CD14-positive monocyte (primary cell): ENCODE results near the gene MED15. TPM values are rescaled to one million over a fixed set of nuclear protein-coding genes. Genes with fewer than 3 reads are reported as not detected.

Source experiments
- DNase-seq, 3 donors: peaks; one replicate each; pipeline ENCODE4 v3.0.0-alpha.2; 2011 to 2022
- H2AFZ ChIP-seq: 2 replicates; pipeline ENCODE4 v1.6.0; 2012; ENCODE audit warnings: mild to moderate bottlenecking, low read depth, low read length, inconsistent platforms; ENCODE audit not compliant: insufficient read depth, poor library complexity, severe bottlenecking
- H3K27ac ChIP-seq, 2 donors: 1 replicate in 1 of 2; 2 replicates in 1 of 2; pipeline ENCODE4 v1.5.1; 2012 to 2013; ENCODE audit warnings: low read length in 2 of 2, control low read depth in 1 of 2, inconsistent platforms in 1 of 2, low read depth in 1 of 2, mild to moderate bottlenecking in 1 of 2
- H3K27me3 ChIP-seq, 2 donors: one replicate each; pipeline versions ENCODE4 v1.6.0 to v1.6.1; 2011 to 2013; ENCODE audit warnings: low read length in 2 of 2; ENCODE audit not compliant: control insufficient read depth in 2 of 2, insufficient read depth in 2 of 2
- H3K36me3 ChIP-seq, 2 donors: replicated peaks in 1 of 2; 1 replicate in 1 of 2; 2 replicates in 1 of 2; pipeline versions ENCODE4 v1.5.1 to v1.6.1; 2012 to 2013; ENCODE audit warnings: low read length in 2 of 2, control low read depth in 1 of 2, inconsistent platforms in 1 of 2, mild to moderate bottlenecking in 1 of 2; ENCODE audit not compliant: insufficient read depth in 2 of 2, control insufficient read depth in 1 of 2
- H3K4me1 ChIP-seq, 2 donors: 1 replicate in 1 of 2; 2 replicates in 1 of 2; pipeline versions ENCODE4 v1.5.1 to v1.6.1; 2012 to 2013; ENCODE audit warnings: low read length in 2 of 2, control low read depth in 1 of 2, inconsistent platforms in 1 of 2, mild to moderate bottlenecking in 1 of 2, moderate library complexity in 1 of 2; ENCODE audit not compliant: insufficient read depth in 2 of 2, control insufficient read depth in 1 of 2
- H3K4me2 ChIP-seq: replicated peaks from 2 replicates; pipeline ENCODE3; 2012; ENCODE audit warnings: low read length, moderate library complexity, mild to moderate bottlenecking; ENCODE audit not compliant: poor library complexity, severe bottlenecking; ENCODE audit errors: extremely low read depth
- H3K4me3 ChIP-seq, 3 experiments: fragments of 200-600 bp in 1 of 3; sonication (generic) in 1 of 3; replicated peaks in 1 of 3; 1 replicate in 2 of 3; 2 replicates in 1 of 3; pipeline ENCODE4 v1.5.1; 2011 to 2013; ENCODE audit warnings: low read length in 3 of 3, mild to moderate bottlenecking in 3 of 3, control low read depth in 2 of 3, low read depth in 2 of 3, inconsistent platforms in 1 of 3, moderate library complexity in 1 of 3
- H3K79me2 ChIP-seq: 2 replicates; pipeline ENCODE4 v1.6.0; 2012; ENCODE audit warnings: mild to moderate bottlenecking, control low read depth, inconsistent platforms, low read length, moderate library complexity; ENCODE audit not compliant: insufficient read depth
- H3K9ac ChIP-seq: 2 replicates; pipeline ENCODE4 v1.6.0; 2017; ENCODE audit warnings: low read length, mild to moderate bottlenecking; ENCODE audit not compliant: insufficient read depth, poor library complexity, severe bottlenecking
- H3K9me3 ChIP-seq, 2 donors: replicated peaks in 1 of 2; 1 replicate in 1 of 2; 2 replicates in 1 of 2; pipeline versions ENCODE4 v1.5.1 to v1.6.1; 2012 to 2013; ENCODE audit warnings: low read length in 2 of 2, control low read depth in 1 of 2; ENCODE audit not compliant: control insufficient read depth in 1 of 2, insufficient read depth in 1 of 2
- H4K20me1 ChIP-seq: 2 replicates; pipeline ENCODE4 v1.6.0; 2012; ENCODE audit warnings: mild to moderate bottlenecking, low read length, control low read depth, moderate library complexity; ENCODE audit not compliant: insufficient read depth
- H3K27ac Mint-ChIP-seq, 7 donors: one replicate each; pipeline ENCODE4 v1.8.0; 2020; ENCODE audit warnings: mild to moderate bottlenecking in 7 of 7, mixed read lengths in 7 of 7, moderate library complexity in 6 of 7, inconsistent platforms in 2 of 7
- H3K27me3 Mint-ChIP-seq, 3 donors: one replicate each; pipeline ENCODE4 v1.8.0; 2021 to 2022; ENCODE audit warnings: low read depth in 3 of 3, mild to moderate bottlenecking in 3 of 3, mixed read lengths in 3 of 3, moderate library complexity in 3 of 3, inconsistent platforms in 1 of 3
- H3K36me3 Mint-ChIP-seq, 2 donors: one replicate each; pipeline ENCODE4 v1.8.0; 2020; ENCODE audit warnings: mixed read lengths in 2 of 2, inconsistent platforms in 1 of 2, mild to moderate bottlenecking in 1 of 2
- H3K4me1 Mint-ChIP-seq: one replicate; pipeline ENCODE4 v1.8.0; 2020; ENCODE audit warnings: mild to moderate bottlenecking, mixed read lengths
- H3K4me3 Mint-ChIP-seq, 2 donors: one replicate each; pipeline ENCODE4 v1.8.0; 2020; ENCODE audit warnings: mild to moderate bottlenecking in 2 of 2, mixed read lengths in 2 of 2, moderate library complexity in 1 of 2
- H3K9me3 Mint-ChIP-seq, 7 donors: one replicate each; pipeline ENCODE4 v1.8.0; 2020 to 2022; ENCODE audit warnings: mixed read lengths in 7 of 7, mild to moderate bottlenecking in 6 of 7, moderate library complexity in 6 of 7, inconsistent platforms in 2 of 7
- WGBS: methylation state at CpG from one replicate; pipeline ENCODE4 v1.1.5; 2013; ENCODE audit warnings: missing lambda C conversion rate; ENCODE audit not compliant: insufficient coverage; 5-methylcytosine and 5-hydroxymethylcytosine counted together
- intact Hi-C, 2 donors: fragments of 100-400 bp; cut with micrococcal nuclease; formaldehyde crosslinking; loops; one replicate each; pipeline versions ENCODE4 v1.15.0 to v1.15.1; 2023
- polyA plus RNA-seq, 3 donors: library from polyadenylated mRNA; depleted of rRNA in 1 of 3; unstranded in 2 of 3; stranded (reverse) in 1 of 3; fragments of 300-500 nt in 2 of 3; fragments of >200 nt in 1 of 3; fragmentation: Illumina TruSeq in 2 of 3; gene quantifications; 1 replicate in 2 of 3; 2 replicates in 1 of 3; pipeline ENCODE4 v1.2.3, GENCODE V29; 2012 to 2021
- TF ChIP-seq, protein P1 (sequence below): fragments of 200-600 bp; IDR thresholded peaks from one replicate; pipeline ENCODE4 v1.8.0; 2022; ENCODE audit warnings: antibody characterized with exemption, mild to moderate bottlenecking

Gene MED15
- polyA plus RNA-seq, 3 donors, result 10.0 to 126 (median 17.8) TPM

DNA sequence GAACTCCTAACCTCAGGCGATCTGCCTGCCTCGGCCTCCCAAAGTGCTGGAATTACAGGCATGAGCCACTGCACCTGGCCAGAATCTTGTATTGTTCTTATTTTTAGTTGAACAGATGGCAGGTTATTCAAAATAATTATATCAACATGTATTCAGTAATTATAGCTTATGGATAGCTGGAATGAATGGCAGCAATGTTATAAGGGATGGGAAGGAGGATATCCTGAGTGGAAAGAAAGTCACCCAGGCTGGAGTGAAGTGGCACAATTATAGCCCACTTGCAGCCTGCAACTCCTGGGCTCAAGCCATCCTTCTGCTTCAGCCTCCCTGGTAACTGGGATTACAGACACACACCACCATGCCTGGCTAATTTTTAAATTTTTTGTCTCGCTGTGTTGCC is 88.1 kb downstream of the MED15 start:
- no peak overlapping the region for H3K4me3 Mint-ChIP-seq
- DNase-seq, result no peak
- Histone ChIP-seq H3K9ac (no peak overlapping the region), H3K36me3 (no peaks in the 10 kb centered on the region), H4K20me1 (no peaks in the 10 kb centered on the region), H3K27me3 (no peaks in the 10 kb centered on the region), H3K27ac (no peak overlapping the region), H3K4me2 (no peak overlapping the region), H3K4me3 (no peak overlapping the region), H2AFZ (no peak overlapping the region), H3K4me1 (no peaks in the 10 kb centered on the region), H3K9me3 (no peaks in the 10 kb centered on the region), H3K79me2 (no peaks in the 10 kb centered on the region)
- H3K4me1 Mint-ChIP-seq, result no peaks in the 10 kb centered on the region
- H3K27me3 Mint-ChIP-seq, result peaks cover 2 to 5% (median 3%) of the 10 kb centered on the region in 3 donors
- no peaks in the 10 kb centered on the region for H3K9me3 Mint-ChIP-seq
- no peaks in the 10 kb centered on the region for H3K36me3 Mint-ChIP-seq
- H3K27ac Mint-ChIP-seq, result no peak overlapping the region
- WGBS, result 96% methylated on average over 3 of the region's 3 CpGs
- intact Hi-C loops, result no loop called here
- TF ChIP-seq, protein P1, sequence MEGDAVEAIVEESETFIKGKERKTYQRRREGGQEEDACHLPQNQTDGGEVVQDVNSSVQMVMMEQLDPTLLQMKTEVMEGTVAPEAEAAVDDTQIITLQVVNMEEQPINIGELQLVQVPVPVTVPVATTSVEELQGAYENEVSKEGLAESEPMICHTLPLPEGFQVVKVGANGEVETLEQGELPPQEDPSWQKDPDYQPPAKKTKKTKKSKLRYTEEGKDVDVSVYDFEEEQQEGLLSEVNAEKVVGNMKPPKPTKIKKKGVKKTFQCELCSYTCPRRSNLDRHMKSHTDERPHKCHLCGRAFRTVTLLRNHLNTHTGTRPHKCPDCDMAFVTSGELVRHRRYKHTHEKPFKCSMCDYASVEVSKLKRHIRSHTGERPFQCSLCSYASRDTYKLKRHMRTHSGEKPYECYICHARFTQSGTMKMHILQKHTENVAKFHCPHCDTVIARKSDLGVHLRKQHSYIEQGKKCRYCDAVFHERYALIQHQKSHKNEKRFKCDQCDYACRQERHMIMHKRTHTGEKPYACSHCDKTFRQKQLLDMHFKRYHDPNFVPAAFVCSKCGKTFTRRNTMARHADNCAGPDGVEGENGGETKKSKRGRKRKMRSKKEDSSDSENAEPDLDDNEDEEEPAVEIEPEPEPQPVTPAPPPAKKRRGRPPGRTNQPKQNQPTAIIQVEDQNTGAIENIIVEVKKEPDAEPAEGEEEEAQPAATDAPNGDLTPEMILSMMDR, result no peak

DNA sequence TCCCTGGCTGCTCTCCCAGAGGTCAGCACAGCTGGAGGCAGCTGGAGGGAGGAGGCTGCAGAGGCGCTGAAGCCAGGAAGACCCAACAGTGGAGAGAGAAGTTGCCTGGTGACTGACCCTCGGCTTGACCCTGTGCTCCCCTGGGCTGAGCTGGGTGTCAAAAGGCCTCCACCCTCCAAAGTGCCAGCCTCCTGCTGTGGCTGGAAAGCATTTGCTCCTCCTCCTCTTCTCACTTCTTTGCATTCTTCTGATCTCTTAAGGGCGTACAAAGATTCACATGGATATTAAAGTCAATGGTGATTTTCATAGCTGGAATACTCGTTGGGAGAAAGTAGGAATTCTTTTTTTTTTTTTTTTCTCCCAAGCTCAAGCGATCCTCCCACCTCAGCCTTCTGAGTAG is 91.7 kb downstream of the MED15 start:
- no peak for DNase-seq
- Mint-ChIP-seq H3K27me3 (peaks cover 0 to 2% (median under 1%) of the 10 kb centered on the region in 3 donors), H3K4me1 (no peaks in the 10 kb centered on the region), H3K27ac (no peak overlapping the region), H3K36me3 (no peaks in the 10 kb centered on the region), H3K4me3 (no peak overlapping the region), H3K9me3 (no peaks in the 10 kb centered on the region)
- no peak overlapping the region for H3K4me2 ChIP-seq
- H2AFZ ChIP-seq, result no peak overlapping the region
- WGBS, result no CpG with 5 or more reads among the region's 5 CpGs
- H3K4me1 ChIP-seq, result no peaks in the 10 kb centered on the region
- intact Hi-C loops, result no loop called here
- H3K9me3 ChIP-seq, result no peaks in the 10 kb centered on the region
- H3K27ac ChIP-seq, result no peak overlapping the region
- no peaks in the 10 kb centered on the region for H3K27me3 ChIP-seq
- TF ChIP-seq, protein P1, result no peak
- no peak overlapping the region for H3K9ac ChIP-seq
- H3K79me2 ChIP-seq, result no peaks in the 10 kb centered on the region
- no peaks in the 10 kb centered on the region for H4K20me1 ChIP-seq
- no peaks in the 10 kb centered on the region for H3K36me3 ChIP-seq
- no peak overlapping the region for H3K4me3 ChIP-seq
